IgD-negative memory B cell (primary cell): ENCODE results near the gene CHCT1. TPM values are rescaled to one million over a fixed set of nuclear protein-coding genes. Genes with fewer than 3 reads are reported as not detected.
A peak's percentile ranks its signal among the peaks of the same experiment; 100 is the strongest.

Source experiments
- H3K27ac Mint-ChIP-seq, 3 donors: one replicate each; pipeline ENCODE4 v1.8.0; 2020 to 2022; ENCODE audit warnings: mild to moderate bottlenecking in 3 of 3, mixed read lengths in 3 of 3, moderate library complexity in 1 of 3
- H3K27me3 Mint-ChIP-seq: one replicate; pipeline ENCODE4 v1.8.0; 2021; ENCODE audit warnings: mixed read lengths
- H3K36me3 Mint-ChIP-seq: one replicate; pipeline ENCODE4 v1.8.0; 2020; ENCODE audit warnings: mild to moderate bottlenecking, mixed read lengths
- H3K4me1 Mint-ChIP-seq, 3 donors: one replicate each; pipeline ENCODE4 v1.8.0; 2020 to 2022; ENCODE audit warnings: mixed read lengths in 3 of 3, mild to moderate bottlenecking in 1 of 3
- H3K4me3 Mint-ChIP-seq, 4 donors: one replicate each; pipeline ENCODE4 v1.8.0; 2020 to 2022; ENCODE audit warnings: mild to moderate bottlenecking in 4 of 4, mixed read lengths in 4 of 4, moderate library complexity in 3 of 4
- H3K9me3 Mint-ChIP-seq, 3 donors: one replicate each; pipeline ENCODE4 v1.8.0; 2020 to 2021; ENCODE audit warnings: mixed read lengths in 3 of 3, mild to moderate bottlenecking in 1 of 3
- polyA plus RNA-seq: library from polyadenylated mRNA; unstranded; fragments of 300-500 nt; fragmentation: Illumina TruSeq; gene quantifications from one replicate; pipeline ENCODE4 v1.2.3, GENCODE V29; 2021

The CHCT1 gene
- polyA plus RNA-seq, 1 donor from 2014 or later, result not detected

DNA sequence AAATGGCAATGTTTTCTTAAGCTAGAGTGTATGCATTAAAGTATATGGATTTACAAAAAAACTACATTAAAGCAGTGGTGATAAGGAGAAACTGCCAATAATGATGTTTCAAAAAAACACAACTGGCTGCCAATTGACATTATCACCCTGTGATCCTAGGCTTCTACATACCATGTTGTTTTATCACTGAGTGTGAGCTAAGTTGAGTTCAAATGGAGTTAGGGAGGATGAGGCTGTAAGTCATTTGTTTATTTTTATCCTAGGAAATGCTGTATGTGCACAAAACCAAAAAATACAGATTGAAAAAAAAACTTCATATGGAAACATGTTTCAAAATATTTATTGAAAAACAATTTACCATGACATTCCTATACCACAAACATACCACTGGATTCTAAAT lies 22.9 kb downstream of the CHCT1 start:
- Mint-ChIP-seq H3K27ac (no peak overlapping the region), H3K4me1 (no peaks in the 10 kb centered on the region), H3K4me3 (no peak overlapping the region), H3K27me3 (no peaks in the 10 kb centered on the region), H3K36me3 (peaks cover 7% of the 10 kb centered on the region), H3K9me3 (no peaks in the 10 kb centered on the region)

DNA sequence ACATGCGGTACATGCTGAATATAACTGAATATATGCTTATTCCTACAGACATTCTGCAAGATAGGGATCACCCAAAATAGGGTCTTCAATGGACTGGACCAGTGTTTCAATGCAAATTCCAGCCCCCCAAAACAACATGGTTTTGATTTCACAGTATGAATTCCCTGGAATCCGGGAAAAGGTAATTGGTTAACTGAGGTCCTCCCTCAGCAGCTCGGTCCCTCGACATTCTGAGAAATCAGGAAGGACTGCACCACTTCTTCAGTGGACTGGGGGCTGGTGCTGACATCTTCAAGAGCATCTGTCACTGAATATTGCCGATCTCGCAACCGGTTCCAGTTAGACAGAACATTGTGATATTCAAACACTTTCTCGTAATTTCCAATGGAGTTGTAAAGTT lies 25.1 kb downstream of the CHCT1 start:
- H3K27ac Mint-ChIP-seq, result no peak overlapping the region
- H3K9me3 Mint-ChIP-seq, result no peaks in the 10 kb centered on the region
- no peaks in the 10 kb centered on the region for H3K4me1 Mint-ChIP-seq
- no peak overlapping the region for H3K4me3 Mint-ChIP-seq
- H3K36me3 Mint-ChIP-seq, result peaks cover 11% of the 10 kb centered on the region
- no peaks in the 10 kb centered on the region for H3K27me3 Mint-ChIP-seq

DNA sequence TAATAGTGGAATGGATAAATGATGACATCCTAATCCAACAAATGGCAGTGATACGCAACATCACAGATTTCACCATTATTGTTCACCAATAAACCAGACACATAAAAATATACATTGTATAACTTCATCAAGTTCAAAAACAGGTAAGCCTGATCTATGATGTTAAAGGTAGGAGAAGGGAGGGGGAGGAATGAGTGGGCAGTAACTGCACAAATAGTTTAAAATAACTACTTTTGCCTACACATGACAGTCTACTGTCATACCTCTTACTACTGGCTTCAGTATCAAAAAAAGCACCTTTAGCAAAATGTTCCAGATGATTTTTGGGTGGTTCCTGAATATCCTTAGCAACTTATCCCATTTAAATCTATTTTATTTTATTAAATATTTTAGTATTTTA lies 28.8 kb downstream of the CHCT1 start:
- Mint-ChIP-seq H3K36me3 (peaks cover 11% of the 10 kb centered on the region), H3K27ac (no peak overlapping the region), H3K4me1 (no peaks in the 10 kb centered on the region), H3K9me3 (no peaks in the 10 kb centered on the region), H3K27me3 (no peaks in the 10 kb centered on the region), H3K4me3 (no peak overlapping the region)

DNA sequence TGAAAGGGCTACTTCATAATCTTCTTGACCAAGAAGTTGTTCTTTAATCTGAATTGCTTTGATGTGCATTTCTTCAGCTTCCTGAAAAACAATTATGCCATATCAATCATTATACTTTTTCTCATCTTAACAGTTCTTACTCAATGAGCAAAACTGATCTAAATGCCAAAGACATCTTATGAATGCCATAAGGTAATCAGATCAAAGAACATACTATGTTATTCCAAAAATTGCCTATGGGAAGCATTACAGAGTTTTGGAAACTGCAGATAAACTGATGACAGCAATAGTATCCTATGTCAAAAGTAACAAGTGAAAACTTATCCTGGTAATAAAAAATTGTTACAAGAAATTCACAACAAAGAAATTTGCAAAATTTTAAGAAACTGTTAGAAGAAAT lies 29.7 kb downstream of the CHCT1 start:
- peaks cover 12% of the 10 kb centered on the region for H3K36me3 Mint-ChIP-seq
- H3K9me3 Mint-ChIP-seq, result no peaks in the 10 kb centered on the region
- no peaks in the 10 kb centered on the region for H3K27me3 Mint-ChIP-seq
- no peak overlapping the region for H3K27ac Mint-ChIP-seq
- peaks cover 0 to under 1% (median 0%) of the 10 kb centered on the region in 3 donors for H3K4me1 Mint-ChIP-seq
- H3K4me3 Mint-ChIP-seq, result no peak overlapping the region

DNA sequence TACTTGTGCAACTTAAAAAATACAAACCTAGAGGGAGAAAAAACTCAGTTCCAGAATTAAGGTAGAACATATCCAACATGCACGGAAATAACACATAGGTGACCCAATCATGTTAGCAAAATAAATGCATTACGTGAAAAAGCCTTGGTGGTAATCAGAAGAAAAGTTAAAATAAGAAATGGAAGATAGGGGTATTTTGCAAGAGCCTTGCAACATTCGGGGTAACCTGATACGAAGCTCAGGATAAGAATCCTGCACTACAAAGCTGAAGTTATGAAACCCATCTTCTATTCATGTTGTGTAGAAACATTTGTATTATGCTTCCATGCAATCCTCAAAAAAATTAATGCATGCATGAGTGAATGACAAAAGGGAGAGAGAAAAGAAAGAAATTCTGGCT lies 33.1 kb downstream of the CHCT1 start:
- H3K4me3 Mint-ChIP-seq, result no peak overlapping the region
- no peaks in the 10 kb centered on the region for H3K27me3 Mint-ChIP-seq
- no peak overlapping the region for H3K27ac Mint-ChIP-seq
- H3K4me1 Mint-ChIP-seq, result peaks cover 0 to 2% (median 0%) of the 10 kb centered on the region in 3 donors
- no peaks in the 10 kb centered on the region for H3K9me3 Mint-ChIP-seq
- H3K36me3 Mint-ChIP-seq, result peaks cover 13% of the 10 kb centered on the region

DNA sequence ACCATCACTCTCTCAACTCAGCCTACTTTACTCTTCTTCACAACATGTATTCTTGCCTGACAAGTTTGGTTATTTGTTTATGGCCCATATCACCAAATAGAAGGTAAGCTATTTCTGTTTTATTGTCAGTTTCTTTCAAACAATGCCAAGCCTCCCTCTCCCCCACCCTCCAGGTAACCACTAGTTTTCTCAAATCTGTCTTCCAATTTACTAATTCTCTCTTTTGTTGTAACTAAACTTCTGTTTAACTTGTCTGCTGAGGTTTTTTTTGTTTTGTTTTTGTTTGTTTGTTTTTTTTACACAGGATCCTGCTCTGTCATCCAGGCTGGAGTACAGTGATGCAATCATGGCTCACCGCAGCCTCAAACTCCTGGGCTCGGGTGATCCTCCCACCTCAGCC lies 34.9 kb downstream of the CHCT1 start:
- H3K4me1 Mint-ChIP-seq, result peaks cover 0 to 2% (median 0%) of the 10 kb centered on the region in 3 donors
- H3K36me3 Mint-ChIP-seq, result peaks cover 11% of the 10 kb centered on the region
- H3K4me3 Mint-ChIP-seq, result no peak overlapping the region
- no peaks in the 10 kb centered on the region for H3K27me3 Mint-ChIP-seq
- no peaks in the 10 kb centered on the region for H3K9me3 Mint-ChIP-seq
- no peak overlapping the region for H3K27ac Mint-ChIP-seq

DNA sequence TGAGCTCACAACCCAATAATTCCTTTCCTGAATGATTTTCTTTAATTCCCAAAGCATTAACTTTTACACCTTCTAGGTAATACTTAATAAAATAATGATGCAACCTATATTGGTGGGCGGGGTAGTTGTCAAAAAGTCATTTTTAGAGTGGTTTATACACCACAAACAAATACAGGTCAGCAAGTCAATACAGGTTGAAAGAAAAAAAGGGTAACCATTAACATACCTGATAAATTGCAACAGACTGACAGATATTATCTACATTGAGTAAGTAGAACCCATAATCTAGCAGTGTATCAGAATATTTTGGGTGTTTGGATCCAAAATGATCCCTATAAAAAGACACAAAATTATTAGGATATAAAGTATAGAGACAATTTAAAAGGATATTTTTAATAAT lies 39.3 kb downstream of the CHCT1 start:
- no peak overlapping the region for H3K27ac Mint-ChIP-seq
- H3K27me3 Mint-ChIP-seq, result no peaks in the 10 kb centered on the region
- peaks cover 14% of the 10 kb centered on the region for H3K36me3 Mint-ChIP-seq
- H3K4me3 Mint-ChIP-seq, result no peak overlapping the region
- H3K4me1 Mint-ChIP-seq, result peaks cover 0 to 2% (median 0%) of the 10 kb centered on the region in 3 donors
- no peaks in the 10 kb centered on the region for H3K9me3 Mint-ChIP-seq

DNA sequence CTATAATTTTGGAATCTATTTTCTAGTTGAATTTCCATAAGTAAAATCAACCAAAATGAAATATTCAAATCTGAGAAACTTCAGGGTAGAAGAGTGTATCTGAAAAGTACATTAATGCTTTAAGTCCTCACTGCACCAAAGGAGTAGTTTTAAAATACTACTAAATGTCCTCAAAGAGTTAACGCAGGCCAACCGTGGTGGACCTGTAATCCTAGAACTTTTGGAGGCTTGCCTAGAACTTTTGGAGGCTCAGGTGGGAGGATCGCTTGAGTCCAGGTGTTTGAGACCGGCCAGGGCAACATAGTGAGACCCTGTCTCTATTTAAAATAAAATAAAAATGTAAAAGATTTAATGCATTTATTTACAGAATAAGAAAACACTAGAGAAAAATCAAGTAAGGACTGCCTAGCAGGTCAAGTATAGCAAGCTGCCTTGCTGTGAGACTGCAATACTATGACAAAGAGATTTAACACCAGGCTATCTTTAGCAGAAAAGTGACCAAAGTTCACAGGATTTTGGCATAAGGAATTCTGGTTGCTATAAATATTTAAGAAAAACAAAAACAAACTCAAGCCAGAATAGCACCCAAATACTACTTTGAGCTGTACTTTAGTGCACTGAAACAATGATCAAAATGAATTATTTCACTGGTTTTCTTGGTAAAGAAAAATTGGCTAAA lies 41.0 kb downstream of the CHCT1 start:
- Mint-ChIP-seq H3K27ac (no peak overlapping the region), H3K4me3 (no peak overlapping the region), H3K27me3 (no peaks in the 10 kb centered on the region), H3K9me3 (no peaks in the 10 kb centered on the region), H3K4me1 (peaks cover 0 to 1% (median 0%) of the 10 kb centered on the region in 3 donors), H3K36me3 (peaks cover 10% of the 10 kb centered on the region)

DNA sequence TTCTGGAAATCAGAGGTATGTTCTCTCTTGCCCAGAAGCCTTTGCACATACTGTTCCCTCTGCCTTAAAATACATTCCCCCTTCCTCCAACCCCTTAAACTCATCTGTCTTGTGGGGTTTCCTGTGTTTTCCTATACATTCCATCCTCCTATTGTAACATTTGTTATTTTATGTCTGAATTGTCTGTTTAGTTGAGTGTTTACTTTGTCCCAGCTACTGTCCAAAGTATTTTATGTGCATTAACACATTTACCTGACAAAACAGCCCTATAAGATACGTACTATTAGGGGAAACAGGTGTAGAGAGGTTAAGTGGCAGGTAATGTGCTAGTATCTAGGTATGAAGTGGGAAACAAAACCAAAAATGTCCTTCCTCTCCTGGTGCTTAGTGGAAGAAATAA lies 42.1 kb downstream of the CHCT1 start:
- H3K9me3 Mint-ChIP-seq, result no peaks in the 10 kb centered on the region
- peak overlapping the region in 1 of 4 donors; percentile 1 for H3K4me3 Mint-ChIP-seq
- H3K27me3 Mint-ChIP-seq, result no peaks in the 10 kb centered on the region
- peaks cover 0 to 1% (median 0%) of the 10 kb centered on the region in 3 donors for H3K4me1 Mint-ChIP-seq
- no peak overlapping the region for H3K27ac Mint-ChIP-seq
- H3K36me3 Mint-ChIP-seq, result peaks cover 5% of the 10 kb centered on the region

DNA sequence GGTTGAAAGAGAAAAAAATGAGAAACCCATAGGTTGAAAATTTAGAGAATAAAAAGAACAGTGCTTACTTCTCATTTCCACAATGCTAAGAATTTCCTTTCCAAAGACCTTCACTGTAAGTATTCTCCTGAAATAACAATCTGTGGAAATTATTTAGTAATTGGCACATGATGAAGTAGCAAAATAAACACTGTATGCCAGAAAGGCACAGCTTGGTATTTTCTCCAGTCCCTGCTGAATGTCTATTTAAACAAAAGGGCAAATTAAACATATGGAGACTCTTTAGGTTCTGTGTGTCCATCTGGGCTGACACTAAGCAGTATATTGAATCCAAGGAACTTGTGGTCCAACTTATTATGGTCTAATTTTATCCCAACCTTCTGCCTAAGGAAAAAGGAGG lies 46.1 kb downstream of the CHCT1 start:
- Mint-ChIP-seq H3K4me3 (no peak overlapping the region), H3K27ac (no peak overlapping the region), H3K4me1 (peaks cover 1 to 4% (median 2%) of the 10 kb centered on the region in 3 donors), H3K27me3 (no peaks in the 10 kb centered on the region), H3K36me3 (peaks cover 17% of the 10 kb centered on the region), H3K9me3 (no peaks in the 10 kb centered on the region)

DNA sequence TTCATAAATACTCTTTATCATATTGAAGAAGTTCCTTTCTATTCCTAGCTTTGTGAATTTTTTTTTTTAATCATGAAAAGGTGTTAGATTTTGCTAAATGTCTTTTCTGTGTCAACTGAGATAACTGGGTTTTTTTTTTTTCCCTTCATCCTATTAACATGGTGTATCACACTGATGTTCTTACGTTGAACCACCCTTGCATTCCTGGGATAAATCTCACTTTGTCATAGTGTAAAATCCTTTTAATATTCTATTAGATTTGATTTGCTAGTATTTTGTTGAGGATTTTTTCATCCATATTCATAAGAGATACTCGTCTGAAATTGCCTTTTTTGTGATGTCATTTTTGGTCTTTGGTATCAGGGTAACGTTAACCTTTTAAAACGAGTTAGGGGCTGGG lies 49.2 kb downstream of the CHCT1 start:
- no peaks in the 10 kb centered on the region for H3K27me3 Mint-ChIP-seq
- H3K36me3 Mint-ChIP-seq, result peaks cover 18% of the 10 kb centered on the region
- no peaks in the 10 kb centered on the region for H3K9me3 Mint-ChIP-seq
- peaks cover 1 to 4% (median 2%) of the 10 kb centered on the region in 3 donors for H3K4me1 Mint-ChIP-seq
- H3K27ac Mint-ChIP-seq, result no peak overlapping the region
- H3K4me3 Mint-ChIP-seq, result no peak overlapping the region

DNA sequence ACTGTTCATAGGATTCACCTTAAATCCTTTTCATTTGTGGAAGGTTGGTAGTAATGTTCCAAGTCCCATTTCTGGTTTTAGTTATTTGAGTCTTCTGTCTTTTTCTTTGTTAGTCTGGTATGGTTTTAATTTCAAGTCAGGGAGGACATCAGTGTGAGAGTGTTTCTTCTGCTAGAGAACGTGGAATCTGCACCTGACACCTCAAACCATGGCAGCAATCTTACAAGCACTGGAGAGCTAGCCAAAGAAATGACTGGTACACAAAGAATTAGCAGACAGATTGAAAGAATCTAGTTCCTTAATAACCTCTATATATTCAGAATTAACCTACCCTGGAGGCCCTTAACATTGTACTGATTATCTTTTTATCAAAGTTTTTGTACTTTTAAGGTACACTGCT lies 50.2 kb downstream of the CHCT1 start:
- Mint-ChIP-seq H3K27ac (no peak overlapping the region), H3K27me3 (no peaks in the 10 kb centered on the region), H3K4me3 (no peak overlapping the region), H3K9me3 (no peaks in the 10 kb centered on the region), H3K36me3 (peaks cover 21% of the 10 kb centered on the region), H3K4me1 (peaks cover 1 to 4% (median 2%) of the 10 kb centered on the region in 3 donors)

DNA sequence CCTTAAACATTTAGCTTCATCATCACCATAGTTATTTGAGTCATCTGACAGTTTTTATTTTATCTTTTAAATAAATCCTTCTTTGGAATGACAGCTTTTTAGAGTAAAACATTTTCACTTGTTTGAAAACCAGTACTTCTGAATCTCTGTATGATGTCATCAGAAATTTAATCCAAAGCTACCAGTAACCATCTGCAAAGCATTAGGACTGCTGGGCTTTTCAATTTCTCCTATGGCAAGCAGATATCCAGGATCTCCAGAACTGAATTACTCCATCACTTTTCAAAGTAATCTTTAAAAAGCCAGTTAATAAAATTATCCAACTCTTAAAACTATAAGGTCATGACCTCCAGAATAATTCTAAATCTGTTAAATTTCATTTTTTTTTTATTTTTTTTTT lies 51.5 kb downstream of the CHCT1 start:
- Mint-ChIP-seq H3K27me3 (no peaks in the 10 kb centered on the region), H3K4me1 (peaks cover 0 to 4% (median 2%) of the 10 kb centered on the region in 3 donors), H3K4me3 (no peak overlapping the region), H3K36me3 (peaks cover 21% of the 10 kb centered on the region), H3K27ac (no peak overlapping the region), H3K9me3 (no peaks in the 10 kb centered on the region)

Other genes with a start within 250 kb of the CHCT1 start
- 6.5 TPM for gene USP32, start 30.4 kb upstream of the CHCT1 start, polyA plus RNA-seq
- 24.4 TPM for gene APPBP2, start 103.8 kb downstream of the CHCT1 start, polyA plus RNA-seq
- 13.7 TPM for gene PPM1D, start 177.7 kb downstream of the CHCT1 start, polyA plus RNA-seq